Calu3 (cell line): ENCODE results near the gene FHIT. TPM values are rescaled to one million over a fixed set of nuclear protein-coding genes. Genes with fewer than 3 reads are reported as not detected.

Experiments
- BruUV-seq: library from RNA; stranded (reverse); fragments of 400-500 nt; replicated peaks from 2 replicates; lab custom pipeline; 2021; lab: Mats Ljungman, UMichigan
- CTCF ChIA-PET: fragments of 300-600 bp; sonication (Branson Sonifier 250); formaldehyde crosslinking; loops from one replicate; lab custom pipeline; 2022; ENCODE audit warnings: antibody characterized with exemption; lab: Charles Lee
- DNase-seq: peaks from one replicate; pipeline ENCODE4 v3.0.0; 2022
- H3K27ac Mint-ChIP-seq: one replicate; pipeline ENCODE4 v1.8.0; 2022; ENCODE audit warnings: mixed read lengths; ENCODE audit not compliant: unreplicated experiment
- H3K27me3 Mint-ChIP-seq: one replicate; pipeline ENCODE4 v1.8.0; 2022; ENCODE audit warnings: mixed read lengths; ENCODE audit not compliant: unreplicated experiment
- H3K36me3 Mint-ChIP-seq: one replicate; pipeline ENCODE4 v1.8.0; 2022; ENCODE audit warnings: mild to moderate bottlenecking, moderate library complexity, mixed read lengths; ENCODE audit not compliant: insufficient read depth, unreplicated experiment
- H3K4me1 Mint-ChIP-seq: one replicate; pipeline ENCODE4 v1.8.0; 2022; ENCODE audit warnings: mild to moderate bottlenecking, low read depth, mixed read lengths; ENCODE audit not compliant: unreplicated experiment
- H3K4me3 Mint-ChIP-seq: one replicate; pipeline ENCODE4 v1.8.0; 2022; ENCODE audit warnings: mild to moderate bottlenecking, low read depth, moderate library complexity, mixed read lengths; ENCODE audit not compliant: unreplicated experiment
- H3K9me3 Mint-ChIP-seq: one replicate; pipeline ENCODE4 v1.8.0; 2022; ENCODE audit warnings: low read depth, mixed read lengths; ENCODE audit not compliant: unreplicated experiment
- intact Hi-C: fragments of 100-400 bp; cut with micrococcal nuclease; formaldehyde crosslinking; loops from one replicate; pipeline ENCODE4 v1.10.0; 2022; ENCODE audit not compliant: unreplicated experiment
- total RNA-seq: library from RNA; stranded (reverse); gene quantifications from 2 replicates; pipeline ENCODE4 v1.2.3, GENCODE V29; 2022
- TF ChIP-seq, protein P1 (sequence below): fragments of 200-600 bp; IDR thresholded peaks from one replicate; pipeline ENCODE4 v1.8.0; 2022; ENCODE audit warnings: antibody characterized with exemption; ENCODE audit not compliant: unreplicated experiment

The FHIT gene
- total RNA-seq, 1 experiment from 2014 or later: 6.2 TPM

DNA sequence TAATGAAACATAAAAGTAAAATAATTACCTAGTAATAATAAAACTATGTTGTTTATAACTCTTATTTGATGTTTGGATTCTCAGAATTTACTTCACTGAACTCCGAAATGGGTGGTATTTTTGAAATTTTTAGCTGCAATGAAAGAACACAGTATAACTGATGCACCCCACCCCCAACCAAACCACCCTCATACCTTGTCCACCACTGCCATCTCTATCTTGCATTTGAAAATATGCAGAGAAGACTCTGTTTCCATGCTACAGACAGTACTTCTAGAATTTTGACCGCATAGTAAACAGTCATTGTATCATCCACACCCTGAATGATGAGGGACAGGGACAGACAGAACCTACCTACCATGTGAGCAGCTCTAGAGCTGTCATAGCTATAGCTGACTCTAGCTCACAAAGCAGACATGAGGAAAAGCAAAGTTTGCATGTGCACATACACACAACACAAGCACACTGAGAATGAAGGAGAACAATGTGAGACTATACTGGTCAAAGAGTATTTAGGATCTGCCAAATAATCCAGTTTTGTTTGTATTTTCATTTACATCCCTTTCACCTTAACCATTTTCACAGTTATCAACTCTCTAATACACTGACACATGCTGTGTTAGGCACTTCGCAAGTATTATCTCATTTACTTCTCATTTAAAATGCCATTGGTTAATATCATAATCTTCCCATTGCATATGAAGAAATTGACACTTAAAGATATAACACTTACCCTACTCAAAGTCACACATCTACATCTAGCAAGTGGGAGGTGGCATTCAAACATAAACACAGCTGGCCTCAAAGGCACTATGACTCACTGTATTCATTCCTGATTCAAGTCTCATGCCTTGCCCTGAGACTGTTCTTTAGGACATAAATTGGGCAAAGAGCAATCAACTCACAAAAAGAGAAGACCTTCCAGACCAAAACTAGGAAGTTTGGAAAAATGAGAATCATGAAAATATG, 1186.8 kb downstream of the FHIT start:
- CTCF ChIA-PET: interaction anchor here (0.6 kb wide), 1 partner anchor 208 kb away, joined by 3 read pairs; no protein-coding TSS in a partner anchor
- Mint-ChIP-seq H3K9me3 (peaks cover 3% of the 10 kb centered on the region), H3K27ac (no peak overlapping the region), H3K4me1 (no peaks in the 10 kb centered on the region), H3K36me3 (no peaks in the 10 kb centered on the region), H3K4me3 (no peak overlapping the region), H3K27me3 (no peaks in the 10 kb centered on the region)
- DNase-seq: no peak
- intact Hi-C loops: no loop called here
- TF ChIP-seq, protein P1, sequence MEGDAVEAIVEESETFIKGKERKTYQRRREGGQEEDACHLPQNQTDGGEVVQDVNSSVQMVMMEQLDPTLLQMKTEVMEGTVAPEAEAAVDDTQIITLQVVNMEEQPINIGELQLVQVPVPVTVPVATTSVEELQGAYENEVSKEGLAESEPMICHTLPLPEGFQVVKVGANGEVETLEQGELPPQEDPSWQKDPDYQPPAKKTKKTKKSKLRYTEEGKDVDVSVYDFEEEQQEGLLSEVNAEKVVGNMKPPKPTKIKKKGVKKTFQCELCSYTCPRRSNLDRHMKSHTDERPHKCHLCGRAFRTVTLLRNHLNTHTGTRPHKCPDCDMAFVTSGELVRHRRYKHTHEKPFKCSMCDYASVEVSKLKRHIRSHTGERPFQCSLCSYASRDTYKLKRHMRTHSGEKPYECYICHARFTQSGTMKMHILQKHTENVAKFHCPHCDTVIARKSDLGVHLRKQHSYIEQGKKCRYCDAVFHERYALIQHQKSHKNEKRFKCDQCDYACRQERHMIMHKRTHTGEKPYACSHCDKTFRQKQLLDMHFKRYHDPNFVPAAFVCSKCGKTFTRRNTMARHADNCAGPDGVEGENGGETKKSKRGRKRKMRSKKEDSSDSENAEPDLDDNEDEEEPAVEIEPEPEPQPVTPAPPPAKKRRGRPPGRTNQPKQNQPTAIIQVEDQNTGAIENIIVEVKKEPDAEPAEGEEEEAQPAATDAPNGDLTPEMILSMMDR: no peak
- no TSS peak for BruUV-seq

GRCh38 chr3:60056404-60056803, 1194.8 kb downstream of the FHIT start:
- CTCF ChIA-PET: no interaction called here
- no peaks in the 10 kb centered on the region for H3K4me1 Mint-ChIP-seq
- DNase-seq: no peak
- H3K4me3 Mint-ChIP-seq: no peak overlapping the region
- H3K27me3 Mint-ChIP-seq: no peaks in the 10 kb centered on the region
- intact Hi-C loops: no loop called here
- peaks cover 9% of the 10 kb centered on the region for H3K9me3 Mint-ChIP-seq
- no peak overlapping the region for H3K27ac Mint-ChIP-seq
- no TSS peak for BruUV-seq
- TF ChIP-seq, protein P1: no peak
- H3K36me3 Mint-ChIP-seq: no peaks in the 10 kb centered on the region

- no peaks in the 10 kb centered on the region for H3K27me3 Mint-ChIP-seq
- TF ChIP-seq, protein P1: no peak
- no peaks in the 10 kb centered on the region for H3K36me3 Mint-ChIP-seq
- H3K4me3 Mint-ChIP-seq: no peak overlapping the region
- CTCF ChIA-PET: no interaction called here
- DNase-seq: no peak
- H3K4me1 Mint-ChIP-seq: no peaks in the 10 kb centered on the region
- intact Hi-C loops: no loop called here
- BruUV-seq: no TSS peak
- no peak overlapping the region for H3K27ac Mint-ChIP-seq
- peaks cover 9% of the 10 kb centered on the region for H3K9me3 Mint-ChIP-seq
Measured at GRCh38 chr3:60055765-60056164, 1195.5 kb downstream of the FHIT start.

GRCh38 chr3:60053526-60054265, 1197.6 kb downstream of the FHIT start:
- no peak for DNase-seq
- H3K4me3 Mint-ChIP-seq: no peak overlapping the region
- intact Hi-C loops: no loop called here
- H3K27me3 Mint-ChIP-seq: no peaks in the 10 kb centered on the region
- CTCF ChIA-PET: no interaction called here
- BruUV-seq: no TSS peak
- H3K4me1 Mint-ChIP-seq: no peaks in the 10 kb centered on the region
- H3K9me3 Mint-ChIP-seq: peaks cover 5% of the 10 kb centered on the region
- no peaks in the 10 kb centered on the region for H3K36me3 Mint-ChIP-seq
- TF ChIP-seq, protein P1: no peak
- H3K27ac Mint-ChIP-seq: no peak overlapping the region
